ENCODE data around the gene WDR17.

Gene WDR17

GRCh38 chr4:176077561-176077960 is 11.9 kb downstream of the WDR17 start:
- no peak for TF ChIP-seq CTCF (IDR thresholded peaks at IDR 0.05; ENCODE audit: insufficient read depth, low read depth, low read length, missing control alignments)
- no peak overlapping the region for H3K4me3 ChIP-seq (ENCODE audit: low read length)
- DNase-seq (ENCODE audit: low read depth), result peak; percentile 43

GRCh38 chr4:176084769-176085168 is 19.1 kb downstream of the WDR17 start:
- H3K4me3 ChIP-seq (ENCODE audit: low read length), result no peak overlapping the region
- DNase-seq (ENCODE audit: low read depth), result no peak
- TF ChIP-seq CTCF (IDR thresholded peaks at IDR 0.05; ENCODE audit: insufficient read depth, low read depth, low read length, missing control alignments), result no peak

GRCh38 chr4:176090115-176090514 is 24.5 kb downstream of the WDR17 start:
- no peak overlapping the region for H3K4me3 ChIP-seq (ENCODE audit: low read length)
- DNase-seq (ENCODE audit: low read depth), result no peak
- TF ChIP-seq CTCF (IDR thresholded peaks at IDR 0.05; ENCODE audit: insufficient read depth, low read depth, low read length, missing control alignments), result no peak

GRCh38 chr4:176099314-176099713 is 33.7 kb downstream of the WDR17 start:
- H3K4me3 ChIP-seq (ENCODE audit: low read length), result no peak overlapping the region
- DNase-seq (ENCODE audit: low read depth), result peak; percentile 5
- TF ChIP-seq CTCF (IDR thresholded peaks at IDR 0.05; ENCODE audit: insufficient read depth, low read depth, low read length, missing control alignments), result peak; percentile 28

- TF ChIP-seq CTCF (IDR thresholded peaks at IDR 0.05; ENCODE audit: insufficient read depth, low read depth, low read length, missing control alignments), result no peak
- peak; percentile 31 for DNase-seq (ENCODE audit: low read depth)
- no peak overlapping the region for H3K4me3 ChIP-seq (ENCODE audit: low read length)
Measured at GRCh38 chr4:176102414-176103063, 36.9 kb downstream of the WDR17 start.

GRCh38 chr4:176107695-176108094 is 42.1 kb downstream of the WDR17 start:
- TF ChIP-seq CTCF (IDR thresholded peaks at IDR 0.05; ENCODE audit: insufficient read depth, low read depth, low read length, missing control alignments), result no peak
- no peak for DNase-seq (ENCODE audit: low read depth)
- no peak overlapping the region for H3K4me3 ChIP-seq (ENCODE audit: low read length)

All from epithelial cell of esophagus (primary cell).